ENCODE results near the gene CALCOCO1. TPM values are rescaled to one million over a fixed set of nuclear protein-coding genes. Genes with fewer than 3 reads are reported as not detected.
A peak's percentile ranks its signal among the peaks of the same experiment; 100 is the strongest.

Gene CALCOCO1
- total and polyA plus RNA-seq, 3 donors from 2014 or later: 120 to 167 (median 121) TPM

DNA sequence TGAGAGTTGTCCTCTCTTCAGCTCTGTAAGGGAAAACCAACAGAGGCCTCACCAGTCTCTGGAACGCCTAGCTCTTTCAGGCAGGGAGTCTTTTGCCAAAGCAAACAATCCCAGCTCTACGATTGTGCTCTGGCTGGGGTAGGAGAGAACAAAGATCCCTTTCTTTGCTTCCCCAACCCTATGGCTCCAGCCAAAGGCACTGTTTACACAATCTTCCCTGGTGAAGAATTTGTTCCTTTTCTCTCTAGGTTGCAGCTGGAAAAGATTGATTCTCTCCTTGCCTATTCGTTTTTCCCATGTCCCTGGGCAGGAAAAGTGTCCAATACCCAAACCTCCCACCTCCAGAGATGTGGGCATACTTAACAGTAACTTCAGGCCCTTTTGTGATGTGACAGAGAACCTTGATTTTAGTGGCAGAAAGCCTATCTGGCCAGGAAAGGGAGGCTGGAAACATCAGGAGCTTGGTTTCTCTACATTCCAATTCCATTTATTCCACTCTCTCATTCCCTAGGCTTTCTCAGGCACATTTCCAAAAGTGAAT, 68.2 kb downstream of the CALCOCO1 start:
- Histone ChIP-seq H3K4me3 (no peak overlapping the region), H3K4me1 (peaks cover 27% of the 10 kb centered on the region), H3K36me3 (ENCODE audit: low read depth, missing control alignments) (no peaks in the 10 kb centered on the region), H3K27me3 (no peaks in the 10 kb centered on the region), H3K27ac (peak overlapping the region; percentile 79 to 90), H3K9me3 (no peaks in the 10 kb centered on the region)
- TF ChIP-seq POLR2A (IDR thresholded peaks at IDR 0.05): no peak
- TF ChIP-seq, protein P1, sequence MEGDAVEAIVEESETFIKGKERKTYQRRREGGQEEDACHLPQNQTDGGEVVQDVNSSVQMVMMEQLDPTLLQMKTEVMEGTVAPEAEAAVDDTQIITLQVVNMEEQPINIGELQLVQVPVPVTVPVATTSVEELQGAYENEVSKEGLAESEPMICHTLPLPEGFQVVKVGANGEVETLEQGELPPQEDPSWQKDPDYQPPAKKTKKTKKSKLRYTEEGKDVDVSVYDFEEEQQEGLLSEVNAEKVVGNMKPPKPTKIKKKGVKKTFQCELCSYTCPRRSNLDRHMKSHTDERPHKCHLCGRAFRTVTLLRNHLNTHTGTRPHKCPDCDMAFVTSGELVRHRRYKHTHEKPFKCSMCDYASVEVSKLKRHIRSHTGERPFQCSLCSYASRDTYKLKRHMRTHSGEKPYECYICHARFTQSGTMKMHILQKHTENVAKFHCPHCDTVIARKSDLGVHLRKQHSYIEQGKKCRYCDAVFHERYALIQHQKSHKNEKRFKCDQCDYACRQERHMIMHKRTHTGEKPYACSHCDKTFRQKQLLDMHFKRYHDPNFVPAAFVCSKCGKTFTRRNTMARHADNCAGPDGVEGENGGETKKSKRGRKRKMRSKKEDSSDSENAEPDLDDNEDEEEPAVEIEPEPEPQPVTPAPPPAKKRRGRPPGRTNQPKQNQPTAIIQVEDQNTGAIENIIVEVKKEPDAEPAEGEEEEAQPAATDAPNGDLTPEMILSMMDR (IDR thresholded peaks at IDR 0.05): no peak
- 31 to 32% methylated on average over 3 of the region's 3 CpGs for WGBS, 2 donors
- intact Hi-C loops (cut with DNase I; ENCODE audit: low total_unique reads): no loop called here
- DNase-seq: peak; percentile 77

Other genes with a start within 250 kb of the CALCOCO1 start
- 10 to 100 TPM; 52.2 to 56.7 TPM for gene MAP3K12, start 228.0 kb downstream of the CALCOCO1 start, total RNA-seq
- gene MAP3K12, start 228.0 kb downstream of the CALCOCO1 start, polyA plus RNA-seq (ENCODE audit: insufficient read depth, low read depth, low replicate concordance): 28.5 TPM
- gene TARBP2, start 226.2 kb downstream of the CALCOCO1 start, total RNA-seq: 10 to 100 TPM; 67.6 to 73.1 TPM
- gene TARBP2, start 226.2 kb downstream of the CALCOCO1 start, polyA plus RNA-seq (ENCODE audit: insufficient read depth, low read depth, low replicate concordance): 37.8 TPM
- 1 to 10 TPM in 1 of 2 donors, not detected in 1; 1.2 TPM for gene NPFF, start 220.0 kb downstream of the CALCOCO1 start, total RNA-seq
- not detected for gene NPFF, start 220.0 kb downstream of the CALCOCO1 start, polyA plus RNA-seq (ENCODE audit: insufficient read depth, low read depth, low replicate concordance)
- 10 to 100 TPM; 55.1 to 59.8 TPM for gene ATF7, start 101.1 kb downstream of the CALCOCO1 start, total RNA-seq
- gene ATF7, start 101.1 kb downstream of the CALCOCO1 start, polyA plus RNA-seq (ENCODE audit: insufficient read depth, low read depth, low replicate concordance): 31.6 TPM
- gene ATP5MC2, start 51.4 kb downstream of the CALCOCO1 start, total RNA-seq: 100 to 1,000 TPM; 201 to 304 TPM
- gene ATP5MC2, start 51.4 kb downstream of the CALCOCO1 start, polyA plus RNA-seq (ENCODE audit: insufficient read depth, low read depth, low replicate concordance): 316 TPM
- not detected for gene CISTR, start 24.5 kb upstream of the CALCOCO1 start, total RNA-seq
- gene CISTR, start 24.5 kb upstream of the CALCOCO1 start, polyA plus RNA-seq (ENCODE audit: insufficient read depth, low read depth, low replicate concordance): not detected
- under 1 TPM; 0.63 to 0.87 TPM for gene HOXC13, start 211.4 kb upstream of the CALCOCO1 start, total RNA-seq
- 0.25 TPM for gene HOXC13, start 211.4 kb upstream of the CALCOCO1 start, polyA plus RNA-seq (ENCODE audit: insufficient read depth, low read depth, low replicate concordance)
- under 1 TPM in 1 of 2 donors, not detected in 1; 0.06 TPM for gene HOXC12, start 227.5 kb upstream of the CALCOCO1 start, total RNA-seq
- not detected for gene HOXC12, start 227.5 kb upstream of the CALCOCO1 start, polyA plus RNA-seq (ENCODE audit: insufficient read depth, low read depth, low replicate concordance)
- gene HOXC11, start 245.7 kb upstream of the CALCOCO1 start, total RNA-seq: 1 to 10 TPM in 1 of 2 donors, under 1 TPM in 1; 0.25 to 1.1 TPM
- 0.18 TPM for gene HOXC11, start 245.7 kb upstream of the CALCOCO1 start, polyA plus RNA-seq (ENCODE audit: insufficient read depth, low read depth, low replicate concordance)
- 1 to 10 TPM; 3.4 to 8.6 TPM for gene HOTAIR, start 247.5 kb upstream of the CALCOCO1 start, total RNA-seq
- 3.1 TPM for gene HOTAIR, start 247.5 kb upstream of the CALCOCO1 start, polyA plus RNA-seq (ENCODE audit: insufficient read depth, low read depth, low replicate concordance)